ENCODE data around the gene ATG9A.

Gene ATG9A

DNA sequence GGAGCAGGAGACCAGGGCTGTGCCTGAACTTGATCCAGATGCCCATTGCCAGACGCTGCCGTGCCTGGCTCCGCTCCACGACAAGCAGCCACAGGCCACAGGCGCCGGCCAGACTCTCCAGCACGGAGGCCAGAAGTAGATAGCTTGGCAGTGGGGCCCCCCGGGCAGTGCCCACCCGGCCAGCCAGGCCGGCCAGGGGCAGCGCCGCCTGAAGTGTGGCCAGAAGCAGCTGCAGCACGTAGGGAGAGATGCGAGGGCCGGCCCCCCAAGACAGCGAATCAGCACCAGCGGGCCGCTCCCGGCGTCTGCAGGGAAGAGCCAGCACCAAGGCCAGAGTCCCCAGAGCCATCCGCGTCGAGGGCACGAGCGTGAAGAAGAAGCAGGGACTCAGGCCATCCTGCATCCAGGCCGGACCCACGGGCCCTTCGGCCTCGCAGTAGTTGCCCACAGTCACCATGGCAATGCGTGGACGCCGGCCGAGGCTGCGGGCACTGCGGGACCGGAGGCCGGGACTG, 11.2 kb downstream of the ATG9A start:
- H3K4me3 ChIP-seq (ENCODE audit: insufficient read depth, low read length, poor library complexity, severe bottlenecking): peak overlapping the region; percentile 46
- H2AFZ ChIP-seq (ENCODE audit: low read depth, low read length, severe bottlenecking): peak overlapping the region; percentile 13
- peak overlapping the region; percentile 58 for H3K4me2 ChIP-seq (ENCODE audit: low read depth, low read length, poor library complexity, severe bottlenecking)

DNA sequence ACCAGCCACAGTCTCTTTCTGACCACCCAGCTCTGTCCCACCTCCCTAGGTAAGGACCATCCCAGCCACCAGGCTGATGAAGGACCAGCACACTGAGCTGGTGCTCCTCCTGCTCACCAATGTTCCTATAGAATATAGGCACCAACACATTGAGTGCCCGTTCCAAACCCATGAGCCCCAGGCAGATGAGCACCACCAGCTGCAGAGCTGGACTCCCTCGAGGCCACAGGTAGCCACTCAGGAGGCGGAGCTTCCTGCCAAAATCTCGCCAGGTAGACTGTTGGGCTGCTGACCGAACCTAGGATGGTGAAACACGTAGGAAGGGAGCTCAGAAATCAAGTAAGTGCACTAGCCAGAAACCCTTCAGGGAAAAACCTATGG, 12.9 kb downstream of the ATG9A start:
- Histone ChIP-seq H3K27me3 (ENCODE audit: low read length) (no peaks in the 10 kb centered on the region), H4K20me1 (ENCODE audit: low read depth, low read length) (no peaks in the 10 kb centered on the region), H3K9me3 (ENCODE audit: insufficient read depth, low read length) (no peaks in the 10 kb centered on the region), H3K9me2 (replicated peaks; ENCODE audit: insufficient read depth, low read length) (no peaks in the 10 kb centered on the region), H2AFZ (ENCODE audit: low read depth, low read length, severe bottlenecking) (no peak overlapping the region), H3K9ac (ENCODE audit: low read length) (no peak overlapping the region), H3F3A (ENCODE audit: insufficient read depth) (no peaks in the 10 kb centered on the region), H3K27ac (ENCODE audit: low read depth, low read length) (no peak overlapping the region), H3K4me2 (ENCODE audit: low read depth, low read length, poor library complexity, severe bottlenecking) (no peak overlapping the region), H3K79me2 (ENCODE audit: insufficient read depth, low read length) (no peaks in the 10 kb centered on the region), H3K36me3 (ENCODE audit: low read length) (no peaks in the 10 kb centered on the region), H3K4me3 (ENCODE audit: insufficient read depth, low read length, poor library complexity, severe bottlenecking) (no peak overlapping the region)
- no peak for TF ChIP-seq EZH2phosphoT487 (conservative IDR thresholded peaks at IDR 0.05; ENCODE audit: low read length)
- TF ChIP-seq, protein P1, sequence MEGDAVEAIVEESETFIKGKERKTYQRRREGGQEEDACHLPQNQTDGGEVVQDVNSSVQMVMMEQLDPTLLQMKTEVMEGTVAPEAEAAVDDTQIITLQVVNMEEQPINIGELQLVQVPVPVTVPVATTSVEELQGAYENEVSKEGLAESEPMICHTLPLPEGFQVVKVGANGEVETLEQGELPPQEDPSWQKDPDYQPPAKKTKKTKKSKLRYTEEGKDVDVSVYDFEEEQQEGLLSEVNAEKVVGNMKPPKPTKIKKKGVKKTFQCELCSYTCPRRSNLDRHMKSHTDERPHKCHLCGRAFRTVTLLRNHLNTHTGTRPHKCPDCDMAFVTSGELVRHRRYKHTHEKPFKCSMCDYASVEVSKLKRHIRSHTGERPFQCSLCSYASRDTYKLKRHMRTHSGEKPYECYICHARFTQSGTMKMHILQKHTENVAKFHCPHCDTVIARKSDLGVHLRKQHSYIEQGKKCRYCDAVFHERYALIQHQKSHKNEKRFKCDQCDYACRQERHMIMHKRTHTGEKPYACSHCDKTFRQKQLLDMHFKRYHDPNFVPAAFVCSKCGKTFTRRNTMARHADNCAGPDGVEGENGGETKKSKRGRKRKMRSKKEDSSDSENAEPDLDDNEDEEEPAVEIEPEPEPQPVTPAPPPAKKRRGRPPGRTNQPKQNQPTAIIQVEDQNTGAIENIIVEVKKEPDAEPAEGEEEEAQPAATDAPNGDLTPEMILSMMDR (IDR thresholded peaks at IDR 0.05; ENCODE audit: insufficient read depth, low read length, poor library complexity, severe bottlenecking): no peak

More for the DNA sequence above, 11.2 kb downstream of the ATG9A start:
- no peaks in the 10 kb centered on the region for H3K79me2 ChIP-seq (ENCODE audit: insufficient read depth, low read length)
- no peak overlapping the region for H3K27ac ChIP-seq (ENCODE audit: low read depth, low read length)
- H3K27me3 ChIP-seq (ENCODE audit: low read length): no peaks in the 10 kb centered on the region
- H3K9me2 ChIP-seq (replicated peaks; ENCODE audit: insufficient read depth, low read length): no peaks in the 10 kb centered on the region
- no peaks in the 10 kb centered on the region for H3K9me3 ChIP-seq (ENCODE audit: insufficient read depth, low read length)
- TF ChIP-seq, protein P1 (IDR thresholded peaks at IDR 0.05; ENCODE audit: insufficient read depth, low read length, poor library complexity, severe bottlenecking): no peak
- no peak for TF ChIP-seq EZH2phosphoT487 (conservative IDR thresholded peaks at IDR 0.05; ENCODE audit: low read length)
- H3K36me3 ChIP-seq (ENCODE audit: low read length): no peaks in the 10 kb centered on the region
- H3K9ac ChIP-seq (ENCODE audit: low read length): peak overlapping the region; percentile 50
- H4K20me1 ChIP-seq (ENCODE audit: low read depth, low read length): no peaks in the 10 kb centered on the region
- H3F3A ChIP-seq (ENCODE audit: insufficient read depth): no peaks in the 10 kb centered on the region

DNA sequence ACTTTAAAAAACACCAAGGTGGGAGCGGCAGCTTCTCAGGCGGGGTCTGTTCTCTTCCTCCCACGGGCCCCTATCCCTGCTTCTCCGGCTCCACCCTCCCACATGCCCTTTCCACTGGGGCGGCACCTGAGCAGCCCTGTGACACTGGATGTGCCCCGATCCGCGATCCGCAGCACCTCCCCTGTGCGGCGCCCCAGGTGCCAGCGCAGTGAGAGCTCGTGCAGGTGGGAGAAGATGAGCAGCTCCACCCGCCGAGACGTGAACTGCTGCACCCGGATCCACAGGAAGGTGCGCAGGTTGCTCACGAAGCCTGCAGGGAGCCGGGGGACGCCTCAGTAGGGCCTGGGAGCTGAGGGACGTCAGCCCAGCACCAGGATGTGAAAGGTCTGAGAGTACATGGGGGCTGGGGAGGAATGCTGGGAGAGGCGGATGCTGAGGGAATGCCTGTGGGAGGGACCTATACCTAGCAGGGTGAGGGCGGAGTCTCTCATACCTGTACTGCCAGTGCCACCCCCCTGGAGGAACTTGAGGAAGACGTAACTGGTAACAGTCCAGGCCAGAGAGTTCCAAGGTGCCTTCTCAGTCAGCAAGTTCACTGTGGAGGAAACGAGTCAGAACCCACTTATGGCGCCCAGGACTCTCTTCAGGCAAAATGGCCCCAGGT, 13.4 kb downstream of the ATG9A start:
- Histone ChIP-seq H3K4me2 (ENCODE audit: low read depth, low read length, poor library complexity, severe bottlenecking) (no peak overlapping the region), H3K9ac (ENCODE audit: low read length) (no peak overlapping the region), H3K79me2 (ENCODE audit: insufficient read depth, low read length) (no peaks in the 10 kb centered on the region), H4K20me1 (ENCODE audit: low read depth, low read length) (no peaks in the 10 kb centered on the region), H3K27ac (ENCODE audit: low read depth, low read length) (no peak overlapping the region), H3K9me3 (ENCODE audit: insufficient read depth, low read length) (no peaks in the 10 kb centered on the region), H3K9me2 (replicated peaks; ENCODE audit: insufficient read depth, low read length) (no peaks in the 10 kb centered on the region), H3F3A (ENCODE audit: insufficient read depth) (no peaks in the 10 kb centered on the region), H3K4me3 (ENCODE audit: insufficient read depth, low read length, poor library complexity, severe bottlenecking) (no peak overlapping the region), H2AFZ (ENCODE audit: low read depth, low read length, severe bottlenecking) (no peak overlapping the region), H3K27me3 (ENCODE audit: low read length) (no peaks in the 10 kb centered on the region), H3K36me3 (ENCODE audit: low read length) (no peaks in the 10 kb centered on the region)
- TF ChIP-seq, protein P1 (IDR thresholded peaks at IDR 0.05; ENCODE audit: insufficient read depth, low read length, poor library complexity, severe bottlenecking): no peak
- no peak for TF ChIP-seq EZH2phosphoT487 (conservative IDR thresholded peaks at IDR 0.05; ENCODE audit: low read length)

Measured in SU-DHL-6 (cell line).